ENCODE results near the gene INPP5F. TPM values are rescaled to one million over a fixed set of nuclear protein-coding genes. Genes with fewer than 3 reads are reported as not detected.

INPP5F gene
- total and polyA plus RNA-seq, 9 of the 15 experiments (the other 6 are each of a cell fraction or from before 2014, with no cell fraction given) = 1.6 to 7.3 (median 6.0) TPM

- TF ChIP-seq ZBTB7A (IDR thresholded peaks at IDR 0.05; ENCODE audit: borderline replicate concordance, control insufficient read depth, low read depth, low read length) (no peak), RBM15 (IDR thresholded peaks at IDR 0.05; ENCODE audit: insufficient read depth, low read length) (no peak), NONO (IDR thresholded peaks at IDR 0.05; ENCODE audit: low read depth in 2 of 2, low read length in 1 of 2) (no peak)
These were observed 29.6 kb downstream of the INPP5F start (continued) for GRCh38 chr10:119755446-119755845.

GRCh38 chr10:119758448-119759195 lies 32.8 kb downstream of the INPP5F start:
- no peak for FAIRE-seq
- TF ChIP-seq HIVEP1 (CRISPR knock-in tag; IDR thresholded peaks at IDR 0.05) (no peak), HINFP (tag; conservative IDR thresholded peaks at IDR 0.05; ENCODE audit: low read depth) (no peak), HMG20A (CRISPR knock-in tag; conservative IDR thresholded peaks at IDR 0.05) (no peak), EZH2 (IDR thresholded peaks at IDR 0.05; ENCODE audit: borderline replicate concordance, low read depth, low read length) (no peak), ZNF655 (CRISPR knock-in tag; IDR thresholded peaks at IDR 0.05) (no peak), NUFIP1 (IDR thresholded peaks at IDR 0.05; ENCODE audit: partially characterized antibody) (no peak), BACH1 (tag; IDR thresholded peaks at IDR 0.05) (no peak), POLR3A (IDR thresholded peaks at IDR 0.05; ENCODE audit: borderline replicate concordance, extremely low read depth, insufficient read depth, insufficient read length) (no peak)

More at GRCh38 chr10:119758448-119759195, 32.8 kb downstream of the INPP5F start:
- intact Hi-C loops (cut with micrococcal nuclease) = no loop called here
- in situ Hi-C loops (cut with MboI) = no loop called here
- Histone ChIP-seq H3K9ac (ENCODE audit: insufficient read depth in 1 of 2, low read depth in 2 of 2, low read length in 2 of 2) (no peak overlapping the region), H3K4me2 (ENCODE audit: insufficient read depth, low read length) (no peak overlapping the region), H3K9me3 (replicated peaks; ENCODE audit: control insufficient read depth, insufficient read depth, low read depth, low read length) (no peaks in the 10 kb centered on the region), H4K20me1 (replicated peaks; ENCODE audit: control insufficient read depth, insufficient read depth, low read length) (no peaks in the 10 kb centered on the region), H3K79me2 (ENCODE audit: control insufficient read depth, insufficient read depth, low read length) (no peaks in the 10 kb centered on the region), H2AFZ (ENCODE audit: low read depth, low read length) (no peak overlapping the region), H3K27me3 (ENCODE audit: control insufficient read depth in 2 of 2, insufficient read depth in 2 of 2, low read length in 2 of 2) (no peaks in the 10 kb centered on the region), H3K4me3 (no peak overlapping the region), H3K27ac (ENCODE audit: extremely low read depth, low read depth, low read length) (no peak overlapping the region), H3K9me1 (ENCODE audit: control insufficient read depth, insufficient read depth, low read length) (no peaks in the 10 kb centered on the region), H3K4me1 (replicated peaks in 1 of 2; ENCODE audit: control insufficient read depth in 2 of 2, insufficient read depth in 2 of 2, low read length in 2 of 2) (no peaks in the 10 kb centered on the region; a peak in 2 of 5 replicates), H3K36me3 (ENCODE audit: control insufficient read depth, insufficient read depth, low read length) (no peaks in the 10 kb centered on the region)
- ChIA-PET POLR2A (interaction anchor here (1.3 kb wide), 1 partner anchor 11 kb away, joined by 4 read pairs; no protein-coding TSS in a partner anchor), CTCF (ENCODE audit: low intra/inter-chr PET ratio) (no interaction called here)
- no peak for DNase-seq (ENCODE audit: extremely low read depth in 1 of 4, low spot score in 3 of 4)
- ATAC-seq = no peak
- WGBS (ENCODE audit: insufficient coverage, low coverage, missing lambda C conversion rate) = 38% methylated on average over 4 of the region's 5 CpGs
- no TSS peak for BruUV-seq (replicated peaks)

All from K562 (cell line).